ENCODE data around the gene LRRC8D.

DNA sequence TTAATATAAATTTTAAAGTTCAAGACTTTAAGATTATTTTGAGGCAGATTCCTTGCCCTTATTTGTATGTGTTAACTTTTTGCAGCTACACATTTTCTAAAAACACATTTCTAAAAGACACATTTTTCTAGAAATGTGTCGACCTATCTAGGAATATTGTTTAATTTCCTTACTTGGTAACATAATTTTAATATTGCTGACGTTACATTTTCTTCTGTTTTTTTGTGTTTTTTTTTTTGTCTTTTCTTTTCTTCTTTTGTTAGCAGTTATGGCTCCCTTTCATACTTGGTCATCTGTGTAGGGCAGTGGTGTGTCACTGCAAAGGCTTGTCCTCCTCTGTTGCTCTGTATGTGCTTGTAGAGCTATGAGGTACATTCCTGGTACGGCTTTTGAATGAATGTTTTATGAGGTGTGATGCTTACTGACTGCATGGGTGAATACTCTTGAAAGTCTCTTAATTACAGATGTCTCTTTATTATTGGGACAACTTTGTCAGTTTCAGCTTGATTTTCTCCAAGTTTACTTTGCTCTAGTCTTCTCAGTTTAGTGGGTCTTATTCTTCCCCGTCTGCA lies 30.1 kb downstream of the LRRC8D start:
- TF ChIP-seq, protein P1, sequence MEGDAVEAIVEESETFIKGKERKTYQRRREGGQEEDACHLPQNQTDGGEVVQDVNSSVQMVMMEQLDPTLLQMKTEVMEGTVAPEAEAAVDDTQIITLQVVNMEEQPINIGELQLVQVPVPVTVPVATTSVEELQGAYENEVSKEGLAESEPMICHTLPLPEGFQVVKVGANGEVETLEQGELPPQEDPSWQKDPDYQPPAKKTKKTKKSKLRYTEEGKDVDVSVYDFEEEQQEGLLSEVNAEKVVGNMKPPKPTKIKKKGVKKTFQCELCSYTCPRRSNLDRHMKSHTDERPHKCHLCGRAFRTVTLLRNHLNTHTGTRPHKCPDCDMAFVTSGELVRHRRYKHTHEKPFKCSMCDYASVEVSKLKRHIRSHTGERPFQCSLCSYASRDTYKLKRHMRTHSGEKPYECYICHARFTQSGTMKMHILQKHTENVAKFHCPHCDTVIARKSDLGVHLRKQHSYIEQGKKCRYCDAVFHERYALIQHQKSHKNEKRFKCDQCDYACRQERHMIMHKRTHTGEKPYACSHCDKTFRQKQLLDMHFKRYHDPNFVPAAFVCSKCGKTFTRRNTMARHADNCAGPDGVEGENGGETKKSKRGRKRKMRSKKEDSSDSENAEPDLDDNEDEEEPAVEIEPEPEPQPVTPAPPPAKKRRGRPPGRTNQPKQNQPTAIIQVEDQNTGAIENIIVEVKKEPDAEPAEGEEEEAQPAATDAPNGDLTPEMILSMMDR (IDR thresholded peaks at IDR 0.05) = no peak
- no peak for TF ChIP-seq POLR2A (IDR thresholded peaks at IDR 0.05)

Data from esophagus squamous epithelium (tissue), 4 donors.